Breast epithelium (tissue), 4 donors: ENCODE measurements around the gene FYN. TPM values are rescaled to one million over a fixed set of nuclear protein-coding genes. Genes with fewer than 3 reads are reported as not detected.

Experiments
- DNase-seq, 2 donors: peaks; one replicate each; pipeline ENCODE4 v3.0.0-alpha.2; 2019; ENCODE audit warnings: low spot score in 2 of 2
- H3K27ac ChIP-seq, 2 donors: fragments of 200-600 bp; sonication (generic) in 1 of 2; one replicate each; pipeline ENCODE4 v1.5.1; 2016 to 2019; ENCODE audit warnings: mild to moderate bottlenecking in 1 of 2
- H3K27me3 ChIP-seq, 2 donors: fragments of 200-600 bp; sonication (generic) in 1 of 2; one replicate each; pipeline versions ENCODE4 v1.5.1 to v1.6.0; 2017 to 2019; ENCODE audit warnings: control low read depth in 1 of 2, mild to moderate bottlenecking in 1 of 2
- H3K36me3 ChIP-seq: fragments of 200-600 bp; one replicate; pipeline ENCODE4 v1.5.1; 2019
- H3K4me1 ChIP-seq, 2 donors: fragments of 200-600 bp; sonication (generic); one replicate each; pipeline ENCODE4 v1.5.1; 2016 to 2019; ENCODE audit warnings: control low read depth in 1 of 2
- H3K4me3 ChIP-seq, 3 donors: fragments of 200-600 bp; sonication (generic); 1 replicate in 2 of 3; 2 replicates in 1 of 3; pipeline ENCODE4 v1.5.1; 2016 to 2019; ENCODE audit warnings: mild to moderate bottlenecking in 3 of 3, moderate library complexity in 2 of 3
- H3K9me3 ChIP-seq, 2 donors: fragments of 200-600 bp; sonication (generic) in 1 of 2; one replicate each; pipeline ENCODE4 v1.5.1; 2016 to 2019; ENCODE audit warnings: control low read depth in 1 of 2
- POLR2A ChIP-seq: fragments of 450-650 bp; IDR thresholded peaks from one replicate; pipeline ENCODE4 v1.6.1; 2016; ENCODE audit warnings: antibody characterized with exemption, mild to moderate bottlenecking, moderate library complexity
- POLR2AphosphoS5 ChIP-seq, 3 donors: sonication (generic); formaldehyde crosslinking; IDR thresholded peaks; one replicate each; pipeline ENCODE4 v1.6.1; 2017; ENCODE audit warnings: antibody characterized with exemption in 3 of 3
- intact Hi-C: fragments of 100-400 bp; cut with DNase I; formaldehyde crosslinking; loops from one replicate; pipeline ENCODE4 v1.15.1; 2023; ENCODE audit warnings: low total_unique reads
- total RNA-seq, 3 donors: library from RNA; depleted of rRNA; stranded (reverse); fragments of >200 nt; gene quantifications; one replicate each; pipeline ENCODE4 v1.1.0, GENCODE V29; 2016
- TF ChIP-seq, protein P1 (sequence below), 3 donors: fragments of 450-650 bp; IDR thresholded peaks; one replicate each; pipeline ENCODE4 v1.5.1; 2016 to 2017; ENCODE audit warnings: antibody characterized with exemption in 3 of 3, mild to moderate bottlenecking in 3 of 3, moderate library complexity in 3 of 3

Gene FYN
- total RNA-seq, 3 donors from 2014 or later, result 44.8 to 209 (median 111) TPM

DNA sequence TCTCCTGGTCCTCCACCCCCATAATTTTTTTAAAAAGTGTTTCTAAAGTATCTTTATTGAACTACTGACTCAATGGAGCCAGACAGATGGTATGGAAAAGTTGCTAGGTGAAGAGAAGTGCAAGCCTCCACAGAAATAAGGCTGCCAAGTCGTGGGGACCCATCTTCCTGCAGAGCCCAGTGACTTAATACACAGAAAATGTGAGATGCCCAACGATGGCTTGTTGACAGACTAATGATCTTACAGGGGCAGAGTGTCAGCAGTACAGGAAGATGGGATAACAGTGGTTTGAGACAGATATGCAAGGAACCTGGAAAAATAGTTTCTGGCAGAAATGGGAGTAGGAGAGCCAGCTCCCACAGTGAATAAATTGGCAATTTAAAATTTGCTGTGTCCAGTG lies 43.3 kb downstream of the FYN start:
- no peak for DNase-seq
- no peaks in the 10 kb centered on the region for H3K4me1 ChIP-seq
- no peaks in the 10 kb centered on the region for H3K27me3 ChIP-seq
- H3K4me3 ChIP-seq, result no peak overlapping the region
- no peaks in the 10 kb centered on the region for H3K9me3 ChIP-seq
- intact Hi-C loops, result loop anchor here (1.0 kb wide), 1 partner anchor 30 kb away; no protein-coding TSS in a partner anchor
- TF ChIP-seq POLR2AphosphoS5 (IDR thresholded peaks at IDR 0.05) (no peak), POLR2A (no peak)
- TF ChIP-seq, protein P1, sequence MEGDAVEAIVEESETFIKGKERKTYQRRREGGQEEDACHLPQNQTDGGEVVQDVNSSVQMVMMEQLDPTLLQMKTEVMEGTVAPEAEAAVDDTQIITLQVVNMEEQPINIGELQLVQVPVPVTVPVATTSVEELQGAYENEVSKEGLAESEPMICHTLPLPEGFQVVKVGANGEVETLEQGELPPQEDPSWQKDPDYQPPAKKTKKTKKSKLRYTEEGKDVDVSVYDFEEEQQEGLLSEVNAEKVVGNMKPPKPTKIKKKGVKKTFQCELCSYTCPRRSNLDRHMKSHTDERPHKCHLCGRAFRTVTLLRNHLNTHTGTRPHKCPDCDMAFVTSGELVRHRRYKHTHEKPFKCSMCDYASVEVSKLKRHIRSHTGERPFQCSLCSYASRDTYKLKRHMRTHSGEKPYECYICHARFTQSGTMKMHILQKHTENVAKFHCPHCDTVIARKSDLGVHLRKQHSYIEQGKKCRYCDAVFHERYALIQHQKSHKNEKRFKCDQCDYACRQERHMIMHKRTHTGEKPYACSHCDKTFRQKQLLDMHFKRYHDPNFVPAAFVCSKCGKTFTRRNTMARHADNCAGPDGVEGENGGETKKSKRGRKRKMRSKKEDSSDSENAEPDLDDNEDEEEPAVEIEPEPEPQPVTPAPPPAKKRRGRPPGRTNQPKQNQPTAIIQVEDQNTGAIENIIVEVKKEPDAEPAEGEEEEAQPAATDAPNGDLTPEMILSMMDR (IDR thresholded peaks at IDR 0.05), result no peak
- no peak overlapping the region for H3K27ac ChIP-seq
- no peaks in the 10 kb centered on the region for H3K36me3 ChIP-seq

DNA sequence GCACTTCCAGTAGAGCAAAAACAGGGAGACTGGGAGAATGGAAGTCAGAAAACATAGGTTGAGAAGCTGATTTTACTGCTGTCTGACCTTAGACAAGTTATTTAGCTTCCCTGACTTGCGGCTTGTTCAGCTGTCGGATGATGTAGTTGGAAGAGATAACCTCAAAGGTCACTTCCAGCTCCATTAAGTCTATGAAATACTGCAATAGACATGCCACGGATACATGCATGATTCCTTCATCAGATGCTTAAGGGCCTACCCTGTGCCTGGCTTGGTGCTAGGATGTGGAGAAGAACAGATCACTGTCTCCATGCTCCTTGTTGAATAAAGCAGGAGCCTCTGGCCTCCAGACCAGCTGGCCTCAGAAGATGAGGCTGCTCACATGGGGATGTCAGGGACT lies 43.7 kb downstream of the FYN start:
- DNase-seq, result no peak
- Histone ChIP-seq H3K27ac (no peak overlapping the region), H3K36me3 (no peaks in the 10 kb centered on the region), H3K27me3 (no peaks in the 10 kb centered on the region), H3K4me1 (no peaks in the 10 kb centered on the region), H3K4me3 (no peak overlapping the region), H3K9me3 (no peaks in the 10 kb centered on the region)
- intact Hi-C loops, result no loop called here
- TF ChIP-seq, protein P1 (IDR thresholded peaks at IDR 0.05), result no peak
- TF ChIP-seq POLR2A (no peak), POLR2AphosphoS5 (IDR thresholded peaks at IDR 0.05) (no peak)

DNA sequence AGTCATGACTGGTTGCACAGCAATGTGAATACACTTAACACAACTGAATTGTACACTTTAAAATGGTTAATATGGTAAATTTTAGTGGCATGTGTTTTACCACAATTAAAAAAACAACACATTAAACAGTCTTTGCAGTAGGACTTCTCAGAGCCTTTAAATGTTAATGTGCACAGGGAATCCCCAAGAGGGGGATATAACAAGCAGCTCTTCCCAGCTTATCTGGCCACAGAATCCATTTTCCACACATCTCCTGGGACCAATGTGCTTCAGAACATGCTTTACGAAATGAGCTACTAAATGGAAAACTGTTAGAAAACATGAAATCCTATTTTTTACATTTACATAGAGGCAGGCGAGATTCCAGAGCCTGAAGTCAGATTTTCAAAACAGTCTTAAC lies 44.4 kb downstream of the FYN start:
- TF ChIP-seq POLR2A, result no peak
- no peak for TF ChIP-seq POLR2AphosphoS5 (IDR thresholded peaks at IDR 0.05)
- TF ChIP-seq, protein P1 (IDR thresholded peaks at IDR 0.05), result no peak
- Histone ChIP-seq H3K27me3 (no peaks in the 10 kb centered on the region), H3K9me3 (no peaks in the 10 kb centered on the region), H3K4me1 (no peaks in the 10 kb centered on the region), H3K27ac (no peak overlapping the region), H3K4me3 (no peak overlapping the region), H3K36me3 (no peaks in the 10 kb centered on the region)
- intact Hi-C loops, result no loop called here
- DNase-seq, result no peak

DNA sequence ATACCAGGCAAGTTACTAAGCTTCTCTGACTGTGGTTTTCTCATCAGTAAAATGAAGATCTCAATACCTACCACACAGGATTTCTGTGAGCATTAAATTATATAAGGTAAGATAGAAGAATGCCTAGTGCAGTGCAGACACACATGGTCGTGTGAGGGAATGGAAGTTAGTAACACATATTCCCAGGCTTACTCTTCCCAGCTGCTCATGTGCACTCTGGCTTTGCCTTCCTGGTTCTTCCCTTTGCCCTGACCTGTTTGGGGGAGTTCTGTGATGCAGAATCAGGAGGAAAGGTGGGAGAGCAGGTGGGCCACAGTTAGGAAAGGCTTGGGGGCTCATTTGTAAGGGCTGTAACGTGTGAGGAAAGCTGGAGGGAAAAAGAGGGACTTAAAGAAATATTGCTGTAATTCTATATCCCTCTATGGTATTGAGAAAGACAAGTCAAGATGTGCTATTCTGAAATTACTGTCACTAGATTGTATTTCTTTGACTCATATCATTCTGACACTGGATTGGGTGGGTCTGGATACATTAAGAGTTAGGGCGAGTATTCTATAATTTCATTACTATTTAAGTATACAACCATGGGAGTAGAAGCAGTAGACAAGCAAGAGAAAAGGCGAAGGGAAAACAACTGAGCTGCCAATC lies 47.7 kb downstream of the FYN start:
- Histone ChIP-seq H3K36me3 (no peaks in the 10 kb centered on the region), H3K4me1 (no peaks in the 10 kb centered on the region), H3K4me3 (no peak overlapping the region), H3K27me3 (no peaks in the 10 kb centered on the region), H3K9me3 (no peaks in the 10 kb centered on the region), H3K27ac (peak overlapping the region in 1 of 2 donors; percentile 55)
- DNase-seq, result no peak
- no peak for TF ChIP-seq POLR2AphosphoS5 (IDR thresholded peaks at IDR 0.05)
- TF ChIP-seq, protein P1 (IDR thresholded peaks at IDR 0.05), result no peak
- no peak for TF ChIP-seq POLR2A
- intact Hi-C loops, result no loop called here

DNA sequence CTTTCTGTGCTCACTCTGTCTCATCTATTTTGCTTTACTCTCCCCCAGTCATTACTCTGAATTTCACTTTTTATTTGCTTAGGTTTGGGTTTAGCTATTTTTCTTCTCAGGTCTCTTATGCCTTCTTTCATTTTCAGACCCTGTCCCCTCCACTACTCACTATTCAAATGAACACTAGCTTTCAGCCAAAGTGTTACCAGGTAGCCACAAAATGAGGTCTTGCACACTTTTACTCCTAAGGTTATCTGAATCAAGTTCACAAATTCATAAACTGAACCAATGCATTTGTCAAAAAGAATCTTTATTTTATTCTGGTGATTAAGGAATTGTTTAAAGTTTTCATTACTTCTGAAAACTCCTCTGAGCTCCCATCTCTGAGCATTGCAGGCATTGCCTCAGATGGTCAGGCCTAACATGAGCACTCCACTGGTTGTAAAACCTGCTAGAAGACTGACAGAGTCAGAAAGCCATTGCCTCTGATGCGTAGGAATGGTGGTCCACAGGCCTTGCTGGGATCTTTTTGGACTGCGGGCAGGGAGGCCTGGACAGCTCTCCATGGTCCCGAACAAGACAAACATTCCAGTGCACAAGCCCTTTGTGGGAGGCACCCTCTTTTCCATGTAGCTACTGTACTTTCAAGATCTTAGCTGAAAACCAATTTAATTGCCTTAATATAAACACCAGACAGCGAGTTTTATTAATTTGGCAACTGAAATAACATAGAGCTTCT lies 48.5 kb downstream of the FYN start:
- H3K4me1 ChIP-seq, result no peaks in the 10 kb centered on the region
- H3K4me3 ChIP-seq, result no peak overlapping the region

More for the DNA sequence above, 48.5 kb downstream of the FYN start:
- intact Hi-C loops, result loop anchor here (5.0 kb wide), 1 partner anchor 33 kb away; no protein-coding TSS in a partner anchor
- no peaks in the 10 kb centered on the region for H3K9me3 ChIP-seq
- DNase-seq, result no peak
- H3K27ac ChIP-seq, result peak overlapping the region; percentile 58 to 63
- H3K27me3 ChIP-seq, result no peaks in the 10 kb centered on the region
- H3K36me3 ChIP-seq, result no peaks in the 10 kb centered on the region
- TF ChIP-seq POLR2AphosphoS5 (IDR thresholded peaks at IDR 0.05) (no peak), POLR2A (no peak)
- TF ChIP-seq, protein P1 (IDR thresholded peaks at IDR 0.05), result no peak
